GM10248 (cell line): ENCODE data around the gene BEND5.

Source experiments
- CTCF ChIA-PET: fragments of 300-600 bp; sonication (Branson Sonifier 250); formaldehyde crosslinking; extraction: SDS; loops from one replicate; lab custom pipeline; 2021; ENCODE audit warnings: antibody characterized with exemption; lab: Yijun Ruan, JAX
- POLR2A ChIA-PET: fragments of 350-650 bp; sonication (Branson Sonifier 250); formaldehyde crosslinking; extraction: SDS; loops from one replicate; lab custom pipeline; 2020; ENCODE audit warnings: antibody characterized with exemption; lab: Yijun Ruan, JAX
- DNase-seq: peaks from one replicate; pipeline ENCODE4 v3.0.0; 2012; ENCODE audit errors: extremely low spot score
- TF ChIP-seq, protein P1 (sequence below): IDR thresholded peaks from 2 replicates; pipeline ENCODE4 v1.5.1; 2012; ENCODE audit warnings: mild to moderate bottlenecking, low read depth; ENCODE audit errors: extremely low read depth, missing control alignments, control extremely low read depth

Gene BEND5

GRCh38 chr1:48807554-48808260 lies 31.0 kb upstream of the BEND5 start:
- ChIA-PET CTCF (no interaction called here), POLR2A (no interaction called here)
- DNase-seq = no peak
- TF ChIP-seq, protein P1, sequence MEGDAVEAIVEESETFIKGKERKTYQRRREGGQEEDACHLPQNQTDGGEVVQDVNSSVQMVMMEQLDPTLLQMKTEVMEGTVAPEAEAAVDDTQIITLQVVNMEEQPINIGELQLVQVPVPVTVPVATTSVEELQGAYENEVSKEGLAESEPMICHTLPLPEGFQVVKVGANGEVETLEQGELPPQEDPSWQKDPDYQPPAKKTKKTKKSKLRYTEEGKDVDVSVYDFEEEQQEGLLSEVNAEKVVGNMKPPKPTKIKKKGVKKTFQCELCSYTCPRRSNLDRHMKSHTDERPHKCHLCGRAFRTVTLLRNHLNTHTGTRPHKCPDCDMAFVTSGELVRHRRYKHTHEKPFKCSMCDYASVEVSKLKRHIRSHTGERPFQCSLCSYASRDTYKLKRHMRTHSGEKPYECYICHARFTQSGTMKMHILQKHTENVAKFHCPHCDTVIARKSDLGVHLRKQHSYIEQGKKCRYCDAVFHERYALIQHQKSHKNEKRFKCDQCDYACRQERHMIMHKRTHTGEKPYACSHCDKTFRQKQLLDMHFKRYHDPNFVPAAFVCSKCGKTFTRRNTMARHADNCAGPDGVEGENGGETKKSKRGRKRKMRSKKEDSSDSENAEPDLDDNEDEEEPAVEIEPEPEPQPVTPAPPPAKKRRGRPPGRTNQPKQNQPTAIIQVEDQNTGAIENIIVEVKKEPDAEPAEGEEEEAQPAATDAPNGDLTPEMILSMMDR = no peak

DNA sequence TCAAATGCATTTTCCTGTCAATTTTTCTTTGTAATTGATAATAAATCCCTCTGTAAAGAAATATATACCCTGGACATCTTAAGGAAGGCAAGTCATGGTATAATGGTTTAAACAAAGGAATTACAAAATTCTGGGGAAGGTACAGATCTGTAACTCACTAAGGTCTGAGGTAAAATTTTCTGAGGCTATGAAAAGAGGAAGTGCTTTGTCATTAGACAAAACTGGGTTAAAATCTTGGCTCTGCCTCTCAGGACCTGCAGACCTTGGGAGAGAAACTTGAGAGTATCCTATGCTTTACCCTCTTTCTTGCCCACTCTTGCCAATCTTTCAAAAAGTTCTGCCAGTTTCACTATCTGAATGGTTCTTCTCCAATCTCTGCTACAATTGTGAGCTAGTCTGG lies 26.8 kb upstream of the BEND5 start:
- no peak for DNase-seq
- ChIA-PET CTCF (interaction anchor here (1.0 to 1.6 kb wide), 4 partner anchors 11 to 126 kb away, joined by 3 to 8 read pairs (median 5); no protein-coding TSS in a partner anchor), POLR2A (no interaction called here)
- TF ChIP-seq, protein P1 = no peak

GRCh38 chr1:48794816-48795215 lies 18.1 kb upstream of the BEND5 start:
- no peak for DNase-seq
- TF ChIP-seq, protein P1 = no peak
- CTCF ChIA-PET = interaction anchor here (5.3 kb wide), 1 partner anchor 23 kb away, joined by 20 read pairs; no protein-coding TSS in a partner anchor
- POLR2A ChIA-PET = no interaction called here

DNA sequence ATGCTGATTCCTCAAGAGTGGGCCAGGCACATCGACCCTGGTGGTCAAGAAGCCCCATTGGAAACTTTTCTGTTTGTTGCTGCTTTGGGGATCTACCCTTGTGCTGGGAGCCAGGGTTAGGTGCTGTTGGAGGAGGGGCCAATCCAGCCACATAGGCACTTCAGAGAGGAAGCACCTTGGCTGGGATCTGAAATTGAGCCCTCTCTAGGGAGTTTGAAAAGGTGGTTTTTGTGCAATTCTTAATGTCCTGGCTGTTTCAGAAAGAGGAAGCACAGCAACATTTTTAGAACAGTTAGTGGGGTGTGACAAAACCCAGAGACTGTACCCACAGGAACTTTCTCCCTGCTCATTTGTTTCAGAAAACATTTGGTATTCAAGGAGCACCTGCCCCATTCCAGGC lies 17.2 kb upstream of the BEND5 start:
- ChIA-PET POLR2A (no interaction called here), CTCF (interaction anchor here (1.0 to 5.3 kb wide), 3 partner anchors 15 to 41 kb away, joined by 3 to 20 read pairs (median 3); no protein-coding TSS in a partner anchor)
- DNase-seq = peak; percentile 31
- TF ChIP-seq, protein P1 = no peak

DNA sequence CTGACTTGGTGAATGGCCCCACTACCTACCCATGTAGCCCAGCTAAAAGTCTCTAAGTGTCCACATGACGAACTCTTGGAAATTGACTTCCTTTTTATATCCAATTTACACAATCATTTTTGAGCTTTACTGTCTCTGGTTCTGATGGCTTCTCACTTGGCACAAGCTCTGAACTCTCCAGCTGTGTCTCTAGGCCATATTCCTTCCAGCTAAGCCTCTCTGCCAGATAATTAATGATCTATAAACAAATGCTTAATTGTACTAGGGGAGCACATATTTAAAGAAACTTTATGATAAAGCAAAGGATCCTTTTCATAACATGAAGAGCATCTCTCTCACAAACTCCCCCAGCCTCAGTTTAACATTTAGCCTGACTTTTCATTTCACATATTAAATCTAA lies 16.3 kb upstream of the BEND5 start:
- ChIA-PET CTCF (interaction anchor here (1.0 to 5.3 kb wide), 8 partner anchors 8 to 115 kb away, joined by 3 to 20 read pairs (median 3); no protein-coding TSS in a partner anchor), POLR2A (no interaction called here)
- no peak for DNase-seq
- TF ChIP-seq, protein P1 = no peak

DNA sequence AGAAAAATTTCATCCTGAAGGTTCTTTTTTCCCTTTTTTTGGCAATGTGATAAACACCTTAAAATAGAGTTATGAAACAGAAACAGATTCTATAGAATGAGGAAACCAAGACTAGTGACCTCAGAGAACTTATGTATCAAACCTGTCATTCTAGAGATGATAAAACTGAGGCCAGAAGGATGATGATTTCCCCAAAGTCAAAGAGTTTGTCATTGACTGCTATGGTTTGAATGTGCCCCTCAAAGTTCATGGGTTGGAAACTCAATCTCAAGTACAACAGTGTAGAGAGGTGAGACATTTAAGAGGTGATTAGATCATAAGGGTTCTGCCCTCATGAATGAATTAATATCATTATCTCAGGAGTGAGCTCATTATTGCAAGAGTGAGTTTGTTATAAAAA lies 13.7 kb upstream of the BEND5 start:
- ChIA-PET CTCF (interaction anchor here (1.0 to 1.8 kb wide), 3 partner anchors 11 to 93 kb away, joined by 3 to 8 read pairs (median 4); no protein-coding TSS in a partner anchor), POLR2A (no interaction called here)
- DNase-seq = peak; percentile 17
- TF ChIP-seq, protein P1 = no peak
